ENCODE measurements around the gene RAB44. TPM values are rescaled to one million over a fixed set of nuclear protein-coding genes. Genes with fewer than 3 reads are reported as not detected.

Gene RAB44
- total RNA-seq, 1 experiment from 2014 or later: not detected

DNA sequence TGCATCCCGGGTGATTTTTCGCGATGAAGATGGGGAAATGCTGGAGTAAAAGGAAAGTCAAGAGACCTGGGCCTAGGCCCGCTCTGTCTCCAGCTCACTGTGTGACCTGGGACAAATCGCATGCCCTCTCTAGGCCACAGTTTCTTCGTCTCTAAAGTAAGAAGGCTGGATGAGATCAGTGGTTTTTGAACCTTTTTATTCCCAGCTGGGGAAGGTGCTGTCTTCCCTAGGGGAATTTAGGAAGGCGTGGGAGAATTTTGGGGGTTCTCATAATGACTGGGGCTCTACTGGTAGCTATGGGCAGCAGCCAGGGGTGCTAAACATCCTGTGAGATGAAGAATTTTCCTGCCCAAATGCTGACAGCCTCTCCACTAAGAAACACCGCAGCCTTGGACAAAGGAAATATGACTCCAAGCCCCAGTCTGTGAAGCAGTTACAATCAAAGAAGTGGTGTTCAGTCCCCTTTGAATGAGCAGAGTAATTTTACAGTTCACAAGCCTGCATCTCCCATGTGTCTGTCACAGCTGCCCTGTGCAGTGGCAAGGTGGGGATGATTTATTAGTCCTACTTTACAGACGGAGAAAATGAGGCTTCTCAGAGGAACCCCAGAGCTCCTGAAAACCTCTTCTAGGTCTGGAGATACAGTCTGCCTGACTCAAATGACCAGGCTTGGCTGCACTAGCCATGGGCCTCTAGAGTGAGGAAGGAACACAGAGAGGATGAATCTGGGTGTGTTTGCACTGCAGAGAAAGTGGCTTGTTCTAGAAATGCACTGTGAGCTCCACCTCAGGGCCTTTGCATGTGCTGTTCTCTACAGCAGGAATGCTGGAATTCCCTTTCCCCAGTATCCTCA, 57.2 kb downstream of the RAB44 start:
- H3K4me3 Mint-ChIP-seq (ENCODE audit: unreplicated experiment): no peak overlapping the region
- BruUV-seq (replicated peaks): no TSS peak
- intact Hi-C loops (cut with micrococcal nuclease; ENCODE audit: unreplicated experiment): loop anchor here (10.0 kb wide), 1 partner anchor 70 kb away; no protein-coding TSS in a partner anchor

DNA sequence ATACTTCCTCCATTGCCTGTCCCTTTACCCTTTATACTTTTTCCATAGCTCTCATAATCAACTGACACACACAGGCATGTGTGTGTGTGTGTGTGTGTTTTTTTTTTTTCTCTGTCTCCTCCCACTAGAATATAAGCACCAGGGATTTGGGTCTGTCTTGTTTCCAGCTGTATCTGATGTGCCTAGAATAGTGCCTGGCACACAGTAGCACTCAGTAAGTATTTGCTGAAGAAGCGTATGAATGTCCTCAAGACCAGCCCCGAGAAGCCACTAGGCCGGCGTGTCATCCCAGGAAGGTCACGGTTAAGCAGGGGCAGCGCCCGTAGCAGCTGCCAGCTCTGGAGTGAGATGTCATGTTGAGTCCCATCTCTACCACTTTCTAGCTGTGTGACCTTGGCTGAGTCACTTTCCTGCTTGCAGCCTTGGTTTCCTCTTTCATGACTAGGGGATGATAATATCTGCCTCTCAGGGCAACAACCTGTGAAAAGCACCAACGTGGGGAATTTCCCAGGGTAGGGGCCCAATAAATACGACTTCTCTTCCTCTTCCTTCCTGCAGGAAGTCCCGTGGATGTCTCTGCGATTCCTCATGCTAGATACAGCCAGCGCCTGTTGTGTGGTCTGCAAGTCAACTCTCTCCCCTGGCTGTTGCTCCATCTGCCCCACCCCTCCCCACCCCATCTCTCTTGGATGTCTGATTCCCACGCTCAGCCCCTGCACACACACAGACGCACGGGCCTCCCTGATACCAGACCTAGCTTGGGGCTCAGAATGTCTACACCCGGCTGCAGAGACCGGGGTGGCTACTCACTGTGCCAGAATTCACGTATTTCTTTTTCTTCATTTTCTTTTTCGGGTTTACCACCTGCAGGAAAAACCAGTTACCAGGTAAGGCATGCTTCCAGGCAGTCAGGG, 58.1 kb downstream of the RAB44 start:
- intact Hi-C loops (cut with micrococcal nuclease; ENCODE audit: unreplicated experiment): loop anchor here (10.0 kb wide), 1 partner anchor 71 kb away; no protein-coding TSS in a partner anchor
- no peaks in the 10 kb centered on the region for H3K36me3 Mint-ChIP-seq (ENCODE audit: insufficient read depth, unreplicated experiment)
- H3K4me1 Mint-ChIP-seq (ENCODE audit: low read depth, unreplicated experiment): peaks cover 13% of the 10 kb centered on the region

More for the DNA sequence above, 57.2 kb downstream of the RAB44 start:
- no peaks in the 10 kb centered on the region for H3K27me3 Mint-ChIP-seq (ENCODE audit: insufficient read depth, unreplicated experiment)
- Histone ChIP-seq H3K36me3 (ENCODE audit: control insufficient read depth, insufficient read depth, low read length) (no peaks in the 10 kb centered on the region), H3K4me3 (ENCODE audit: low read depth, low read length) (no peak overlapping the region), H3K4me1 (no peaks in the 10 kb centered on the region), H3K9me3 (no peaks in the 10 kb centered on the region), H3K27me3 (replicated peaks; ENCODE audit: control insufficient read depth, insufficient read depth, low read length) (no peaks in the 10 kb centered on the region)
- ChIA-PET CTCF (interaction anchor here (0.8 kb wide), 1 partner anchor 139 kb away, joined by 5 read pairs; no protein-coding TSS in a partner anchor), POLR2A (interaction anchor here (0.5 kb wide), 1 partner anchor 155 kb away, joined by 3 read pairs; no protein-coding TSS in a partner anchor)
- no peaks in the 10 kb centered on the region for H3K36me3 Mint-ChIP-seq (ENCODE audit: insufficient read depth, unreplicated experiment)
- DNase-seq: no peak
- no peak overlapping the region for H3K27ac Mint-ChIP-seq (ENCODE audit: unreplicated experiment)
- no peaks in the 10 kb centered on the region for H3K9me3 Mint-ChIP-seq (ENCODE audit: unreplicated experiment)
- peaks cover 13% of the 10 kb centered on the region for H3K4me1 Mint-ChIP-seq (ENCODE audit: low read depth, unreplicated experiment)
- TF ChIP-seq, protein P1, sequence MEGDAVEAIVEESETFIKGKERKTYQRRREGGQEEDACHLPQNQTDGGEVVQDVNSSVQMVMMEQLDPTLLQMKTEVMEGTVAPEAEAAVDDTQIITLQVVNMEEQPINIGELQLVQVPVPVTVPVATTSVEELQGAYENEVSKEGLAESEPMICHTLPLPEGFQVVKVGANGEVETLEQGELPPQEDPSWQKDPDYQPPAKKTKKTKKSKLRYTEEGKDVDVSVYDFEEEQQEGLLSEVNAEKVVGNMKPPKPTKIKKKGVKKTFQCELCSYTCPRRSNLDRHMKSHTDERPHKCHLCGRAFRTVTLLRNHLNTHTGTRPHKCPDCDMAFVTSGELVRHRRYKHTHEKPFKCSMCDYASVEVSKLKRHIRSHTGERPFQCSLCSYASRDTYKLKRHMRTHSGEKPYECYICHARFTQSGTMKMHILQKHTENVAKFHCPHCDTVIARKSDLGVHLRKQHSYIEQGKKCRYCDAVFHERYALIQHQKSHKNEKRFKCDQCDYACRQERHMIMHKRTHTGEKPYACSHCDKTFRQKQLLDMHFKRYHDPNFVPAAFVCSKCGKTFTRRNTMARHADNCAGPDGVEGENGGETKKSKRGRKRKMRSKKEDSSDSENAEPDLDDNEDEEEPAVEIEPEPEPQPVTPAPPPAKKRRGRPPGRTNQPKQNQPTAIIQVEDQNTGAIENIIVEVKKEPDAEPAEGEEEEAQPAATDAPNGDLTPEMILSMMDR (IDR thresholded peaks at IDR 0.05; ENCODE audit: insufficient read depth in 1 of 2, low read depth in 1 of 2, low read length in 1 of 2, severe bottlenecking in 1 of 2, unreplicated experiment in 1 of 2): no peak

More for the DNA sequence above, 58.1 kb downstream of the RAB44 start:
- TF ChIP-seq, protein P1 (IDR thresholded peaks at IDR 0.05; ENCODE audit: insufficient read depth in 1 of 2, low read depth in 1 of 2, low read length in 1 of 2, severe bottlenecking in 1 of 2, unreplicated experiment in 1 of 2): no peak
- Mint-ChIP-seq H3K4me3 (ENCODE audit: unreplicated experiment) (no peak overlapping the region), H3K27me3 (ENCODE audit: insufficient read depth, unreplicated experiment) (peaks cover 2% of the 10 kb centered on the region), H3K9me3 (ENCODE audit: unreplicated experiment) (no peaks in the 10 kb centered on the region), H3K27ac (ENCODE audit: unreplicated experiment) (no peak overlapping the region)
- H3K36me3 ChIP-seq (ENCODE audit: control insufficient read depth, insufficient read depth, low read length): no peaks in the 10 kb centered on the region
- no peaks in the 10 kb centered on the region for H3K4me1 ChIP-seq
- ChIA-PET CTCF (interaction anchor here (0.8 kb wide), 1 partner anchor 140 kb away, joined by 5 read pairs; no protein-coding TSS in a partner anchor), POLR2A (no interaction called here)
- no TSS peak for BruUV-seq (replicated peaks)
- H3K27me3 ChIP-seq (replicated peaks; ENCODE audit: control insufficient read depth, insufficient read depth, low read length): no peaks in the 10 kb centered on the region
- no peaks in the 10 kb centered on the region for H3K9me3 ChIP-seq
- H3K4me3 ChIP-seq (ENCODE audit: low read depth, low read length): no peak overlapping the region
- DNase-seq: no peak
